Neural progenitor cell (in vitro differentiated cells): ENCODE measurements around the gene PCNX3. TPM values are rescaled to one million over a fixed set of nuclear protein-coding genes. Genes with fewer than 3 reads are reported as not detected.

Experiments
- DNase-seq: peaks from one replicate; pipeline ENCODE4 v3.0.0-alpha.2; 2016; ENCODE audit warnings: low spot score
- H2AFZ ChIP-seq: fragments of 200-600 bp; sonication (generic); replicated peaks from 2 replicates; pipeline ENCODE4 v1.6.1; 2016; ENCODE audit warnings: antibody characterized with exemption
- H3F3A ChIP-seq: fragments of 200-600 bp; sonication (generic); 2 replicates; pipeline ENCODE4 v1.6.1; 2016; ENCODE audit warnings: antibody characterized with exemption, low read depth
- H3K27ac ChIP-seq: fragments of 200-600 bp; sonication (generic); 2 replicates; pipeline ENCODE4 v1.5.1; 2016; ENCODE audit warnings: mild to moderate bottlenecking
- H3K27me3 ChIP-seq: fragments of 200-600 bp; sonication (generic); 2 replicates; pipeline ENCODE4 v1.6.1; 2016; ENCODE audit warnings: mild to moderate bottlenecking, moderate library complexity
- H3K36me3 ChIP-seq: fragments of 200-600 bp; sonication (generic); 2 replicates; pipeline ENCODE4 v1.5.1; 2016
- H3K4me1 ChIP-seq: fragments of 200-600 bp; sonication (generic); 2 replicates; pipeline ENCODE4 v1.6.1; 2016; ENCODE audit warnings: mixed run types
- H3K4me2 ChIP-seq: fragments of 200-600 bp; sonication (generic); 2 replicates; pipeline ENCODE4 v1.6.1; 2016
- H3K4me3 ChIP-seq: fragments of 200-600 bp; sonication (generic); 2 replicates; pipeline ENCODE4 v1.5.1; 2016
- H3K79me2 ChIP-seq: fragments of 200-600 bp; sonication (generic); 2 replicates; pipeline ENCODE4 v1.6.1; 2016; ENCODE audit warnings: low read depth
- H3K9ac ChIP-seq: fragments of 200-600 bp; sonication (generic); 2 replicates; pipeline ENCODE4 v1.6.1; 2016
- H3K9me3 ChIP-seq: fragments of 200-600 bp; sonication (generic); 2 replicates; pipeline ENCODE4 v1.5.1; 2016; ENCODE audit warnings: low read depth
- H4K20me1 ChIP-seq: fragments of 200-600 bp; sonication (generic); 2 replicates; pipeline ENCODE4 v1.6.1; 2016; ENCODE audit warnings: low read depth
- H3K27ac Mint-ChIP-seq: 3 replicates; pipeline ENCODE4 v1.8.0; 2021; ENCODE audit warnings: mixed read lengths
- H3K27me3 Mint-ChIP-seq: 2 replicates; pipeline ENCODE4 v1.8.0; 2022; ENCODE audit warnings: low read depth, mild to moderate bottlenecking, inconsistent platforms, moderate library complexity, mixed read lengths; ENCODE audit not compliant: insufficient read depth
- H3K36me3 Mint-ChIP-seq: 3 replicates; pipeline ENCODE4 v1.8.0; 2021; ENCODE audit warnings: mixed read lengths
- H3K4me1 Mint-ChIP-seq: 3 replicates; pipeline ENCODE4 v1.8.0; 2021; ENCODE audit warnings: mixed read lengths
- H3K4me3 Mint-ChIP-seq: 3 replicates; pipeline ENCODE4 v1.8.0; 2021; ENCODE audit warnings: mild to moderate bottlenecking, moderate library complexity, mixed read lengths
- H3K9me3 Mint-ChIP-seq: 3 replicates; pipeline ENCODE4 v1.8.0; 2020; ENCODE audit warnings: mixed read lengths
- CTCF ChIP-seq: fragments of 200-600 bp; sonication (generic); IDR thresholded peaks from 2 replicates; pipeline ENCODE4 v1.5.1; 2017; ENCODE audit warnings: antibody characterized with exemption, mild to moderate bottlenecking
- EZH2 ChIP-seq: fragments of 200-600 bp; sonication (generic); IDR thresholded peaks from 2 replicates; pipeline ENCODE4 v1.6.1; 2017; ENCODE audit warnings: antibody characterized with exemption, mild to moderate bottlenecking, moderate library complexity
- EZH2phosphoT487 ChIP-seq: fragments of 200-600 bp; sonication (generic); IDR thresholded peaks from 2 replicates; pipeline ENCODE4 v1.6.1; 2017; ENCODE audit warnings: antibody characterized with exemption
- total RNA-seq: library from RNA; depleted of rRNA; stranded (reverse); fragments of >200 nt; gene quantifications from 2 replicates; pipeline ENCODE4 v1.2.3, GENCODE V29; 2015; ENCODE audit warnings: low replicate concordance

The PCNX3 gene
- total RNA-seq, 1 donor from 2014 or later: 6.6 TPM

GRCh38 chr11:65651339-65651588, 35.7 kb downstream of the PCNX3 start:
- peaks cover 2% of the 10 kb centered on the region for H3K27me3 Mint-ChIP-seq
- peak overlapping the region; percentile 86 for H3K4me3 Mint-ChIP-seq
- H3K27ac ChIP-seq: no peak overlapping the region
- no peak overlapping the region for H3K27ac Mint-ChIP-seq
- no peaks in the 10 kb centered on the region for H3K79me2 ChIP-seq
- H3K4me3 ChIP-seq: no peak overlapping the region
- peaks cover 31% of the 10 kb centered on the region for H3K4me1 Mint-ChIP-seq
- no peak overlapping the region for H2AFZ ChIP-seq
- peaks cover 11% of the 10 kb centered on the region for H3K4me1 ChIP-seq
- H3K9me3 Mint-ChIP-seq: no peaks in the 10 kb centered on the region
- peaks cover 18% of the 10 kb centered on the region for H3K36me3 Mint-ChIP-seq
- H3K9me3 ChIP-seq: no peaks in the 10 kb centered on the region
- H3K36me3 ChIP-seq: no peaks in the 10 kb centered on the region
- H4K20me1 ChIP-seq: peaks cover 19% of the 10 kb centered on the region
- no peak for TF ChIP-seq CTCF
- TF ChIP-seq EZH2: no peak
- TF ChIP-seq EZH2phosphoT487: no peak
- peaks cover 23% of the 10 kb centered on the region for H3K27me3 ChIP-seq
- H3F3A ChIP-seq: peaks cover 32% of the 10 kb centered on the region
- no peak overlapping the region for H3K9ac ChIP-seq
- no peak for DNase-seq
- no peak overlapping the region for H3K4me2 ChIP-seq

DNA sequence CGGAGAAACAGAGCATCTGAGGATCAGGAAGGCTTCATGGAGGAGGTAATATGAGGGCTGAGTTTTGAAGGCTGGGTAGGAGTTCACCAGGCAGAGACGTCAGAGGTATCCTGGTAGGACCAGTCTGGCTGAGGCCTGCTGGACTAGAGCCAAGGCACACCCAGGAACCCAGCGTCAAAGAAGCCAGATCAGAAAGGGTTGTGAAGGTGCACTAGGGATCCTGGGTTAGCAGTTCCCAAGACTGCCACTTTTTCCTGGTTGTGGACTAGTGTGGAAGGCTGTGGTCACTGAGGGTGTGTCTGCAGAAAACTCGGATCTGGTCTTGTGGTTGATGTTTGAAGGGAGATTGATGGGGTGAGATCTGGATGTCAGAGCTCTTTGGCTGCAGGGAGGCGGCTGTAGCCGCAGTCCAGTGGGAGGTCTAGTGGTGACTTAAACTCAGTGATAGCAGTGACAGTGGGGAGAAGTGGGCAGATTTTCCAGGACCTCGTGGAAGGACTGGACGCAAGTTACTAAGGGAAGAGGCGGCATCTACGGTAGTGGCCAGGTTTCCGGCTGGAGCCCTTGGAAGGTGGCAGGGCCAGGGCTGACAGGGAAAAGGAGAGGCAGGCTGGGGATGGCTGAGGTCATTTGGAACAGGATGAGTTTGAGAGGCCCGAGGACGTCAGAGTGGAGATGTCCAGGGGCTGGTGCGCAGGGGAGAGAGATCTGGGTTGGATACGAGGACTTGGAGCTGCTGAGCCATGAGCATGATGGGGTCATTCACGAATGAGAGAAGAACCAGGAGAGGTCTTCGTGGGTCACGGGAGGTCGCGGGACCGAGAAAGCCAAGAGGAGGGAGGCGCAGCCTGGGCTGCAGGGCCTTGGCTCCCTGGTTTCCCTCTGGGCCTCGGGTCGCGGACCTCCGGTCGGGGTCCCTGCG, 36.3 kb downstream of the PCNX3 start:
- Mint-ChIP-seq H3K27me3 (peaks cover 2% of the 10 kb centered on the region), H3K4me3 (peak overlapping the region; percentile 86), H3K36me3 (peaks cover 21% of the 10 kb centered on the region), H3K9me3 (no peaks in the 10 kb centered on the region), H3K27ac (peak overlapping the region; percentile 27), H3K4me1 (peaks cover 31% of the 10 kb centered on the region)
- Histone ChIP-seq H3K9ac (no peak overlapping the region), H3K36me3 (no peaks in the 10 kb centered on the region), H2AFZ (no peak overlapping the region), H3K4me1 (peaks cover 11% of the 10 kb centered on the region), H3K27ac (no peak overlapping the region), H3F3A (peaks cover 32% of the 10 kb centered on the region), H3K4me3 (peak overlapping the region; percentile 48), H3K4me2 (peak overlapping the region; percentile 75), H4K20me1 (peaks cover 19% of the 10 kb centered on the region), H3K27me3 (peaks cover 17% of the 10 kb centered on the region), H3K79me2 (no peaks in the 10 kb centered on the region), H3K9me3 (no peaks in the 10 kb centered on the region)
- TF ChIP-seq EZH2 (no peak), EZH2phosphoT487 (no peak), CTCF (no peak)
- no peak for DNase-seq

DNA sequence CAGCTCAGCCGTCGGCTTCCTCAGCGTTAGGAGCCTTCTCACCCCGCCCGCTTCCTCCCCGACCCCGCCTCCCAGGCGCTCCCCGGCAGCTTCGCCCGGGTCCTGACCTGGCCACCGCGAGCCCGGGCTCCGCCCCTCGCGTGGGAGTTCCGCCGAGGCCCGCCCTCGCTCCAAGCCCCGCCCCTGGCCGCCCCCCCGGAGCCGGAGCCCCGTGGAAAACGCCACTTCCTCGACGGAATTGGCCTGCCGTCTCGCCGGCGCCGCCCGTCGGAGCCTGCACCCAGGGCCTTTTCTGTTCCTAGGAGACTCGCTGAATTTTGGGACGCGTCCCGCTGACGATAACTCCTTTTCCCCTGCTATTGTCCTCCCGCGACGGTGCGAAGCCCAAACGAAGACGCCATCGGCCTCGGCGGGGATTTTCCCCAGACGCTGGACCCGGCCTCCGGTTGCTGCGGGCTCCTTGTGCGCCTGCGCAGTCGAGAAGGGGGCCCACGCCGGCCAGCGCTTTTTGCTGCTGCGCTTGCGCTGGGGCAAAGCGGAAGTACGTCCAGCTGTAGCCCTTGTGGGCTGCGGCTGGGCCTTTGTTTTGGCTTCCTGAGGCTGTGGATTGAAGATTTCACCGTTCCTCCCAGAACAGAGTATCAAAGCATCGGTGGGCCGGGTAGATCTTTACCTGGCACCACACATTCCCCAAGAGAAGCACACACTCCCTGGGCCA, 37.1 kb downstream of the PCNX3 start:
- H3K4me2 ChIP-seq: peak overlapping the region; percentile 75
- Mint-ChIP-seq H3K27me3 (peaks cover 2% of the 10 kb centered on the region), H3K9me3 (no peaks in the 10 kb centered on the region), H3K27ac (peak overlapping the region; percentile 95), H3K4me3 (peak overlapping the region; percentile 87), H3K4me1 (peaks cover 31% of the 10 kb centered on the region), H3K36me3 (peaks cover 29% of the 10 kb centered on the region)
- DNase-seq: peak; percentile 96
- H3K36me3 ChIP-seq: no peaks in the 10 kb centered on the region
- peaks cover 32% of the 10 kb centered on the region for H3F3A ChIP-seq
- H3K4me1 ChIP-seq: peaks cover 11% of the 10 kb centered on the region
- H3K79me2 ChIP-seq: no peaks in the 10 kb centered on the region
- H3K27me3 ChIP-seq: peaks cover 9% of the 10 kb centered on the region
- peak overlapping the region; percentile 48 for H3K4me3 ChIP-seq
- peaks cover 19% of the 10 kb centered on the region for H4K20me1 ChIP-seq
- H3K9me3 ChIP-seq: no peaks in the 10 kb centered on the region
- TF ChIP-seq EZH2 (peak; percentile 50), CTCF (no peak), EZH2phosphoT487 (no peak)
- peak overlapping the region; percentile 69 for H3K27ac ChIP-seq
- peak overlapping the region; percentile 50 for H2AFZ ChIP-seq
- H3K9ac ChIP-seq: no peak overlapping the region
